ENCODE results near the gene EMC9.

Gene EMC9

DNA sequence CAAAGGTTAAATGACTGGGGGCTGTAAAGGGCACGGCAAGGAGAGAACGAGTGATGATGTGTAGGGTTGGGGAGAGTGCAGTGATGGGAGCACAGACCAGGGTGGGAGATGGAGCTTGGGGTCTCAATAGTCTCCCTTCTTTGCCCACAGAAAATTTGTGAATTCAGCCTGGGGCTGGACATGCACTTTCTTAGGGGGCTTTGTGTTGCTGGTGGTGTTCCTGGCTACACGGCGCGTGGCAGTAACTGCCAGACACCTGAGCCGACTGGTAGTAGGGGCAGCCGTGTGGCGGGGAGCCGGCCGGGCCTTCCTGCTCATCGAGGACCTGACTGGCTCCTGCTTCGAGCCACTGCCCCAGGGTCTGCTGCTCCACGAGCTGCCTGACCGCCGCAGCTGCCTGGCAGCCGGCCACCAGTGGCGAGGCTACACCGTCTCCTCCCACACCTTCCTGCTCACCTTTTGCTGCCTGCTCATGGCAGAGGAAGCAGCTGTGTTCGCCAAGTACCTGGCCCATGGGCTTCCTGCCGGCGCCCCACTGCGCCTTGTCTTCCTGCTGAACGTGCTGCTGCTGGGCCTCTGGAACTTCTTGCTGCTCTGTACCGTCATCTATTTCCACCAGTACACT is 9.2 kb downstream of the EMC9 start:
- H3K4me3 ChIP-seq (replicated peaks in 1 of 2; ENCODE audit: low read depth in 2 of 2, low read length in 2 of 2): no peak overlapping the region
- TF ChIP-seq, protein P1, sequence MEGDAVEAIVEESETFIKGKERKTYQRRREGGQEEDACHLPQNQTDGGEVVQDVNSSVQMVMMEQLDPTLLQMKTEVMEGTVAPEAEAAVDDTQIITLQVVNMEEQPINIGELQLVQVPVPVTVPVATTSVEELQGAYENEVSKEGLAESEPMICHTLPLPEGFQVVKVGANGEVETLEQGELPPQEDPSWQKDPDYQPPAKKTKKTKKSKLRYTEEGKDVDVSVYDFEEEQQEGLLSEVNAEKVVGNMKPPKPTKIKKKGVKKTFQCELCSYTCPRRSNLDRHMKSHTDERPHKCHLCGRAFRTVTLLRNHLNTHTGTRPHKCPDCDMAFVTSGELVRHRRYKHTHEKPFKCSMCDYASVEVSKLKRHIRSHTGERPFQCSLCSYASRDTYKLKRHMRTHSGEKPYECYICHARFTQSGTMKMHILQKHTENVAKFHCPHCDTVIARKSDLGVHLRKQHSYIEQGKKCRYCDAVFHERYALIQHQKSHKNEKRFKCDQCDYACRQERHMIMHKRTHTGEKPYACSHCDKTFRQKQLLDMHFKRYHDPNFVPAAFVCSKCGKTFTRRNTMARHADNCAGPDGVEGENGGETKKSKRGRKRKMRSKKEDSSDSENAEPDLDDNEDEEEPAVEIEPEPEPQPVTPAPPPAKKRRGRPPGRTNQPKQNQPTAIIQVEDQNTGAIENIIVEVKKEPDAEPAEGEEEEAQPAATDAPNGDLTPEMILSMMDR (IDR thresholded peaks at IDR 0.05; ENCODE audit: low read depth, low read length): no peak
- DNase-seq (ENCODE audit: low read depth in 2 of 2): no peak

DNA sequence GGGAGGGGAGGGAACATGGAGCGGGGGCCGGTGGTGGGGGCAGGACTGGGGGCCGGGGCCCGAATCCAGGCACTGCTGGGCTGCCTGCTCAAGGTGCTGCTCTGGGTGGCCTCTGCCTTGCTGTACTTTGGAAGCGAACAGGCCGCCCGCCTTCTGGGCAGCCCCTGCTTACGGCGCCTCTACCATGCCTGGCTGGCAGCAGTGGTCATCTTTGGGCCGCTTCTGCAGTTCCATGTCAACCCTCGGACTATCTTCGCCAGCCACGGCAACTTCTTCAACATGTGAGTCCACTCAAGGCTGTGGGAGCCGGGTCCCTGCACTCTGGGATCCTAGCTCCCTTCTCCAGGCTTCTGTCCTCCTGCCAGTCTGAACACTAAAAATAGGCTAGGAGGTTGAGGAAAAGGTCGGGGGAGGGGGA is 9.8 kb downstream of the EMC9 start:
- H3K4me3 ChIP-seq (replicated peaks in 1 of 2; ENCODE audit: low read depth in 2 of 2, low read length in 2 of 2): no peak overlapping the region
- DNase-seq (ENCODE audit: low read depth in 2 of 2): no peak
- TF ChIP-seq, protein P1 (IDR thresholded peaks at IDR 0.05; ENCODE audit: low read depth, low read length): no peak

DNA sequence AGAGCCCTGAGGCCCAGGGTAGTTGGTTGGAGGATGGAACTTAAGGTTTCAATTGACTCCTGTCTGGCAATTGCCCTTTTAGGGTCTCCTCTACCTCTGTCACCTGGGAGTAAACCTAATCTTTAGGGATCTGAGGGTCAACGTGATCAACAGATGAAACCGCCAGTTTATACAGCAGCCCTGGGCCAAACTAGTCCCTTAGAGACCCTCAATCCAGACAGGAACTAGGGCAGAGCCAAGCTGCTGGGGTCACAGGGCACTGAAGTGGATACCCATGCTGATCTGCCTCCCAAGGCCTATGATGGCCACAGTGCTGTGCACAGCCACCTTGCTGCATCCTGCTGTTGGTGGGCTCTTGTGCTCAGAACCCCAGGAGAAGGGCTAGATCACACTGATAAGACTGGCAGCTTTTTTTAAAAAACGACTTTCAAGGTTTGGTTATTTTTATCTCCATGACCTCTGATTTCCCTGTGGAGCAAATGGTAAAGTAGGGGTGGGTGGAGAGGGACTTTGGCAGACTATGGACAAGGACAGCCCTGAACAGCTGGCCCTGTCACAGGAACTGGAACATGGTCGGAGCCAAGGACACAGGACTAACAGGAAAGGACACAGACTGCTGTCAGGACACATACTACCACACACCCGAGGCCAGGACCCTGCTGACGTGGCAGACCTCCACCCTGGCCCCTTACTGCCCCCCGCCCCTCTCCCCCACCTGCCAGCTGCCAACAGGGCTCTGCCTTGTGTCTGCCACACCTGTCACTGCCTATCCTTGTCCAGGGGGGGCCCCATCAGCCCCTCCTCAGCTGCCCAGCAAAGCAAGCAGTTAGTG is 10.5 kb downstream of the EMC9 start:
- no peak overlapping the region for H3K4me3 ChIP-seq (replicated peaks in 1 of 2; ENCODE audit: low read depth in 2 of 2, low read length in 2 of 2)
- TF ChIP-seq, protein P1 (IDR thresholded peaks at IDR 0.05; ENCODE audit: low read depth, low read length): no peak
- no peak for DNase-seq (ENCODE audit: low read depth in 2 of 2)

DNA sequence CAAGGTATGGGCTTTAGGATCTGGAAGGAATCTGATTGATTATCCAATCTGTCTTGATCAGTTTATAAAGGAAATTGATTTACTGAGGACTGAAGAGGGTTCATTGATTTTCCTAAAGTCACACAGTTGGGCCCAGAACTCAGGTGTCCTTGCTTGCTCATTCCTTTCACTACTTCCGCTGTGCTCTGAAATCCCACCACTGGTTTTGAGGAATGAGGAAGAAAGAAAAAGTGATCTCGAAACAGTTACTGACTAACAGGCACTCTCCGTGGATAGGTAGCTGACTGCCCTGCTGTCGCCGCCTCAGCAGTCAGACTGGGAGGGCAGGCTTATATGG is 11.0 kb downstream of the EMC9 start, which contains the start of gene FITM1:
FITM1 (plus strand) TSS at position 280 of the 337 bp plus-strand sequence. CDS start 905 bp downstream, outside the sequence.
- no peak for DNase-seq (ENCODE audit: low read depth in 2 of 2)
- TF ChIP-seq, protein P1 (IDR thresholded peaks at IDR 0.05; ENCODE audit: low read depth, low read length): no peak
- no peak within 1 kb of the TSS for H3K4me3 ChIP-seq (replicated peaks in 1 of 2; ENCODE audit: low read depth in 2 of 2, low read length in 2 of 2)

DNA sequence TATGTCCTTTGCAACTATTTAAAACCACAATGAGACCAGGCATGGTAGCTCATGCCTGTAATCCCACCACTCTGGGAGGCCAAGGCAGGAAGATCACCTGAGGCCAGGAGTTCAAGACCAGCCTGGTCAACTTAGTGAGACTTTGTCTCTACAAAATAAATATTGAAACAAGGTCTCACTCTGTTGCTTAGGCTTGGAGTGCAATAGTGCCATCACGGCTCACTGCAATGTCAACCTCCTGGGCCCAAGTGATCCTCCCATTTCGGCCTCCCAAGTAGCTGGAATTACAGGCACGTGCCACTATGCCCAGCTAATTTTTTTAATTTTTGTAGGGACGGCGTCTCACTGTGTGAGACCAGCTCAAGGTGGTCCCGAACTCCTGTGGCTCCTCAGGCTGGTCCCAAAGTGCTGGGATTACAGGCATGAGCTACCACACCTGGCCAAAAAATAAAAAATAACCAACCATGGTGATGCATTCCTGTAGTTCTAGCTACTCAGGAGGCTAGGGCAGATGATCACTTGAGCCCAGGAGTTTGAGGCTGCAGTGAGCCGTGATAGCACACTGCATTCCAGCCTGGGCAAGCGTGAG is 11.9 kb downstream of the EMC9 start:
- H3K4me3 ChIP-seq (replicated peaks in 1 of 2; ENCODE audit: low read depth in 2 of 2, low read length in 2 of 2): no peak overlapping the region
- no peak for DNase-seq (ENCODE audit: low read depth in 2 of 2)
- TF ChIP-seq, protein P1 (IDR thresholded peaks at IDR 0.05; ENCODE audit: low read depth, low read length): no peak

DNA sequence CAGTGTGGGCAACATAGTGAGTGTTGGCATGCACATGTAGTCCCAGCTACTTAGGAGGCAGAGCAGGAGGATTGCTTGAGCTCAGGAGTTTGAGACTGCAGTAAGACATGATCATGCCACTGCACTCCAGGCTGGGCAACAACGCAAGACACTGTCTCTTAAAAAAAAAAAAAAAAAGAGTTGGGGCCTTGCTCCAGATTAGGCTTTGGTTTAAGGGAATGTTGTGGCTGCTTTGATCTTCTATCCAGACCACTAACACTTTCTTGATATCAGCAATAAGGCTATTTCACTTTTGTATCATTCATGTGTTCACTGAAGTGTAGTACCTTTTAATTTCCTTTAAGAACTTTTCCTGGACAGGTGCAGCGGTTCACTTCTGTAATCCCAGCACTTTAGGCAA is 13.7 kb downstream of the EMC9 start:
- H3K4me3 ChIP-seq (replicated peaks in 1 of 2; ENCODE audit: low read depth in 2 of 2, low read length in 2 of 2): no peak overlapping the region
- no peak for DNase-seq (ENCODE audit: low read depth in 2 of 2)
- TF ChIP-seq, protein P1 (IDR thresholded peaks at IDR 0.05; ENCODE audit: low read depth, low read length): no peak
